Measurements from ENCODE around the gene TPCN1.

Gene TPCN1

GRCh38 chr12:113347892-113348291, 126.6 kb downstream of the TPCN1 start:
- no peak for DNase-seq

All from activated T-cell treated with anti-CD3 and anti-CD28 coated beads for 4 hours (primary cell).